ENCODE data around the gene SIRPB2. TPM values are rescaled to one million over a fixed set of nuclear protein-coding genes. Genes with fewer than 3 reads are reported as not detected.

Gene SIRPB2
- under 0.01 TPM in 1 of 2 replicates, not detected in the other for total RNA-seq

DNA sequence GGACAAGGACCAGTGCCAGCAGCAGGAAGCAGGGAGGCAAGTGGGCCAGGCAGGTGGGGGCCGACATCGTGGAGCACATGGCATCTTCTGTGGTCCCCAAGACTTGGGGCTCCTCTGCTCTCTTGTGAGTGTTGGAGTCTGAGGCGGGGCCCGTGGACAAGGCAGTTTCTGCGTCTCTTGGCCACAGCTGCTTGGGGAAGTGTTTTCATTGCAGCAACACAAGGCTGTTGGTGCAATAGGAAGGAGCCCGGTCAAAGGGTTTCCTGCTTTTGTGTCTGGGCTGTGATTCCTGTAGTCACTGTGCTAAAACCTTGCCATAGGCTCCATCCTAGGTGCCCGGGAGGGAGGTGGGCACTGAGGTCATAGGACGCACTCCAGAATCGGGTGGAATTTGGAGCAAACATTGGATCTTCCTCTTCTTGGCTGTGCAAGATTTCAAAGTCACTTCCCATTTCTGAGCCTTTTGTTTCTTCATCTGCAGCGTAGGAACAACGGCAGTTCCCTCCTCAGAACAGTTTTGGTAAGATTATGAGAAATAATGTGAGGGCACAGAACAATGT, at the start of gene SIRPB2:
TSS of gene SIRPB2 (minus strand) at position 140 of the 560 bp plus-strand sequence. CDS start at position 79, 61 bp downstream.

DNA sequence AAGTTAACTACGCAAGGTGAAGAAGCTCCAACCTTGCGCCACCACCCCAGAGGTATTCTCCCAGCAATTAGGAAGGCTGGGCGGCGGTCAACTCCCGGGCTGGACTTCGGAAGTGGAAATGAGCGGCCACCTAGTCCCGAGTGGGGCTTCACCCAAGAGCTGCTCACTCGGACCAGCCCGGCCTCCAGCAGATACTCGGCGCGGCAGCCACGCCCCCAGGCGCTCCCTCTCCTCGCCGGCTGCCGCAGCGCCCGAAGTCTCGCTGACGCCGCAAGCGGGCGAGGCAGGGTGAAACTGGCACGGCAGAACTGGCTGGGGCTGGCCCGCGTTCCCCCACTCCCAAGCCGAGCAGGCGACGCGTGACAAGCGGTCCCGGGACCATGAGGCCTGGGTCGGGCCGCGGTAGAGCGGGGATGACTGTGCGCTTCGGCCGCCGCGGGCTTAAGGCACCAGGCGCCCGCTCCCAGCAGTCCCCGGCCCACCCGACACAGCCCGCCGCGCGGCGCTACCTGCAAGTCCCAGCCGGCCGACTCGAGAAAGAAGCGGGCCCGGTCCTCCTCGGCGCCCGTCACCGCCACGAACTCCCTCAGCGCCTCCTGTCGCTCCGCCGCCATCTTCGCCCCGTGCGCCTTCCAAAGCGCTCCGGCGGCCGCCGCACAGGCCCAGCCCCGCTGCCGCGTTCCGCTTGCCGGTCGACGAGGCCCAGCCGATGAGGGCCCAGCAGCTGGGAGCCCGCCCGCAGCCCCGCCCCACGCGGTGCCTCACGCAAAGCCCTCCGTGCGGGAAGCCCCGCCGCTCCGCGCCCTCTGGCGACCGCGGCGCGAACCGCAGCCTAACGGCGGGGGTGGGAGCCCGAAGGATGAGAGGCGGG, 24.8 kb downstream of the SIRPB2 start, which contains the start of gene NSFL1C:
TSS of gene NSFL1C (minus strand) at position 639 of the 871 bp plus-strand sequence. CDS start at position 614, 25 bp downstream.

Small RNAs within 50 kb of the gene (small RNA-seq; reads per million reads assigned to genes)
- gene RNU6-917P: not detected

Other genes starting within 250 kb of the SIRPB2 start
- 2.4 and 5.1 TPM in 2 replicates for gene SNPH, start 225.1 kb downstream of the SIRPB2 start, total RNA-seq
- gene SDCBP2, start 162.3 kb downstream of the SIRPB2 start, total RNA-seq: 3.1 and 6.7 TPM in 2 replicates
- 119 and 264 TPM in 2 replicates for gene FKBP1A, start 98.4 kb downstream of the SIRPB2 start, total RNA-seq
- 25.9 and 38.1 TPM in 2 replicates for gene NSFL1C, start 24.6 kb downstream of the SIRPB2 start, total RNA-seq
- not detected in 2 replicates for gene SIRPD, start 66.3 kb upstream of the SIRPB2 start, total RNA-seq
- 0.39 TPM in 1 of 2 replicates, not detected in the other for gene SIRPB1, start 128.6 kb upstream of the SIRPB2 start, total RNA-seq
- not detected in 2 replicates for gene SIRPG, start 166.4 kb upstream of the SIRPB2 start, total RNA-seq

Data from placental epithelial cell (primary cell).